ENCODE data around the gene METRN. TPM values are rescaled to one million over a fixed set of nuclear protein-coding genes. Genes with fewer than 3 reads are reported as not detected.

The METRN gene
- total RNA-seq, 1 donor from 2014 or later: 32.2 TPM

DNA sequence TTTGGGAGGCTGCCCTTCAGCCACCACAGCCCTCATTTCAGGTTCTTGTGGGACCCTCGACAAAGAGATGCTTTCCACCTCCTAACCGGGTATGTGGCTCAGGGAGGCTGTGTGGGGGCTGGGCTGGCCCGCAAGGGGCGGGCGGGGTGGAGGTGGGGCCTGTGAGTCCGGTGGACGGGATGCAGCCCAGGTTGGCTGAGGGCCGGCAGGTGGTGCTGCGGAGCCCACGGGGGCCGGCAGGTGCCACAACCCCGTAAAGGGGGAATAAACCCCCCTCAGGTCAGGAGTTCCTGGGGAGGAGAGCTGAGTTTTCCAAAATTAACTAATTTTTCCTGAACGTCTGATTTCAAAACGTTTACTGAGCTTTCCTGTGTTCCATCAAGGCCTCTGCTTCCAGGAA is 30.8 kb downstream of the METRN start:
- Histone ChIP-seq H3K4me3 (no peak overlapping the region), H3K9me3 (no peaks in the 10 kb centered on the region), H3K4me1 (peaks cover 5% of the 10 kb centered on the region), H3K36me3 (no peaks in the 10 kb centered on the region), H3K27me3 (no peaks in the 10 kb centered on the region), H3K27ac (no peak overlapping the region)
- DNase-seq (ENCODE audit: extremely low spot score in 2 of 2): no peak
- TF ChIP-seq, protein P1, sequence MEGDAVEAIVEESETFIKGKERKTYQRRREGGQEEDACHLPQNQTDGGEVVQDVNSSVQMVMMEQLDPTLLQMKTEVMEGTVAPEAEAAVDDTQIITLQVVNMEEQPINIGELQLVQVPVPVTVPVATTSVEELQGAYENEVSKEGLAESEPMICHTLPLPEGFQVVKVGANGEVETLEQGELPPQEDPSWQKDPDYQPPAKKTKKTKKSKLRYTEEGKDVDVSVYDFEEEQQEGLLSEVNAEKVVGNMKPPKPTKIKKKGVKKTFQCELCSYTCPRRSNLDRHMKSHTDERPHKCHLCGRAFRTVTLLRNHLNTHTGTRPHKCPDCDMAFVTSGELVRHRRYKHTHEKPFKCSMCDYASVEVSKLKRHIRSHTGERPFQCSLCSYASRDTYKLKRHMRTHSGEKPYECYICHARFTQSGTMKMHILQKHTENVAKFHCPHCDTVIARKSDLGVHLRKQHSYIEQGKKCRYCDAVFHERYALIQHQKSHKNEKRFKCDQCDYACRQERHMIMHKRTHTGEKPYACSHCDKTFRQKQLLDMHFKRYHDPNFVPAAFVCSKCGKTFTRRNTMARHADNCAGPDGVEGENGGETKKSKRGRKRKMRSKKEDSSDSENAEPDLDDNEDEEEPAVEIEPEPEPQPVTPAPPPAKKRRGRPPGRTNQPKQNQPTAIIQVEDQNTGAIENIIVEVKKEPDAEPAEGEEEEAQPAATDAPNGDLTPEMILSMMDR (IDR thresholded peaks at IDR 0.05): no peak
- TF ChIP-seq POLR2AphosphoS5 (IDR thresholded peaks at IDR 0.05; ENCODE audit: insufficient read depth in 1 of 2, low read depth in 1 of 2) (no peak), POLR2A (IDR thresholded peaks at IDR 0.05) (no peak)
- intact Hi-C loops (cut with DNase I): no loop called here

DNA sequence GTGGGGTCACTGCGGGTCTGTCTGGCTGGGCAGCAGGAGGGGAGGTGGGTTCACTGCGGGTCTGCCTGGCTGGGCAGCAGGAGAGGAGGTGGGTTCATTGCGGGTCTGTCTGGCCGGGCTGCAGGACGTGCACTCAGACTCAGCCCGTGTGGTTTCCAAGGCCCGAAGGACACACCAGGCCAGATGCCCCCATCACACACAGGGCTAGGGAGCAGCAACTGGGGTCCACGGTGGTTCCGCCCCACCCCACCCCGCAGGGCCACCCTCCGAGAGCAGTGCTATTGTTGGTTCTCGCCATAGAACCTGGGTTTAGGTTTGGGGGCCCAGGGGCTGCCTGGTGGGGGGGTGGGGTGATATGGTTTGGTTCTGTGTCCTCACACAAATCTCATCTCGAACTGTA is 31.7 kb downstream of the METRN start:
- TF ChIP-seq, protein P1 (IDR thresholded peaks at IDR 0.05): no peak
- no peak for TF ChIP-seq POLR2AphosphoS5 (IDR thresholded peaks at IDR 0.05; ENCODE audit: insufficient read depth in 1 of 2, low read depth in 1 of 2)
- no peak for TF ChIP-seq POLR2A (IDR thresholded peaks at IDR 0.05)
- Histone ChIP-seq H3K9me3 (no peaks in the 10 kb centered on the region), H3K27ac (no peak overlapping the region), H3K27me3 (no peaks in the 10 kb centered on the region), H3K4me1 (no peaks in the 10 kb centered on the region), H3K4me3 (no peak overlapping the region), H3K36me3 (no peaks in the 10 kb centered on the region)
- no peak for DNase-seq (ENCODE audit: extremely low spot score in 2 of 2)
- intact Hi-C loops (cut with DNase I): no loop called here

DNA sequence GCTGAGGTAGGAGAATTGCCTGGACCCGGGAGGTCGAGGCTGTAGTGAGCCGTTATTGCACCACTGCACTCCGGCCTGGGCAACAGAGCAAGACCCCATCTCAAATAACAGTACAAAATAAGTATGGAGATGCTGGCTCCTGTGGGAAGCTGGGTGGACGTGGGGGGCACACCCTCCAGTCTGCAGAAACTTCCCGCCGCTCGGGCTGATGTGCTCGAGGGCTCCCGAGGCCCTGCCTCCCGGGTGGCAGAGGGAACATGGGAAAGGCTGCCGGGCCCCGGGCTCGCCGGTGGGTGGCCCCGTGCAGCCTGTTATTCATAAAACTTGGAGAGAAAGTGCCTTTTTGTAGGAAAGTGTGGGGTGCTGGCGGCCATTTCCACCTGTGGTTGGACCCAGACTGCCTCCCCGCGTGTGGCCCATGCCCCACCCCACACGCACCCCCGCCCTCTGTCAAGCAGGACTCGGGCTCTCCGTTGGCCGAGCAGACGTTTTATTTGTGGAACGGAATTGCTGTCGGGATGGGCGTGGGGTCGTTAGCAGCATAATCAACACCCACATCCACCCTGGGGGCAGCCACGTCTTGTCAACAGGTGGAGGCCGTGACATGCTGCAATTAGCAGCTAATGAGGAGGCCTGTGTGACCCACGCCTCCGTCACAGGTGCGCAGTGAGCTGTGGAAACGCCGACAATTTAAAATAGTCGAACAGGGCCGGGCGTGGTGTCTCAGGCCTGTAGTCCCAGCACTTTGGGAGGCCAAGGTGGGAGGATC is 33.2 kb downstream of the METRN start:
- TF ChIP-seq POLR2A (IDR thresholded peaks at IDR 0.05) (no peak), POLR2AphosphoS5 (IDR thresholded peaks at IDR 0.05; ENCODE audit: insufficient read depth in 1 of 2, low read depth in 1 of 2) (no peak)
- TF ChIP-seq, protein P1 (IDR thresholded peaks at IDR 0.05): no peak
- Histone ChIP-seq H3K36me3 (no peaks in the 10 kb centered on the region), H3K27ac (no peak overlapping the region), H3K9me3 (no peaks in the 10 kb centered on the region), H3K4me3 (no peak overlapping the region), H3K27me3 (no peaks in the 10 kb centered on the region), H3K4me1 (no peaks in the 10 kb centered on the region)
- DNase-seq (ENCODE audit: extremely low spot score in 2 of 2): no peak
- intact Hi-C loops (cut with DNase I): no loop called here

DNA sequence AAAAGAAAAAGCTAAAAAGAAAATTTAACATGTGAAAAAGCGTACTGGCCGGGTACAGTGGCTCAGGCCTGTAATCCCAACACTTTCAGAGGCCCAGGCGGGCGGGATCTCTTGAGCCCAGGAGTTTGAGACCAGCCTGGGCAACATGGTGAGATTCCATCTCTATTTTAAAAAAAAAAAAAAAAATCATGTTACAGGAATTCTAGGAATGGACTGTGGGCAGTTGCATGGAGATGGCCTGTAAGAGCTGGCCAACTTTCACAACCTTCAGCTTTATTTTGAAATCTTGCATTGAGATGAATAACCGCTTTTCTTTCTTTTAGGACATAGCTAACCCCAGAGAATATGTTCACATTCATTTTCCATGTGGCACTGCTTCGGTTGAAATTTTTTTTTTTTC is 34.1 kb downstream of the METRN start:
- no peaks in the 10 kb centered on the region for H3K4me1 ChIP-seq
- no peaks in the 10 kb centered on the region for H3K27me3 ChIP-seq
- no peak for DNase-seq (ENCODE audit: extremely low spot score in 2 of 2)
- no peaks in the 10 kb centered on the region for H3K9me3 ChIP-seq
- no peak overlapping the region for H3K4me3 ChIP-seq
- intact Hi-C loops (cut with DNase I): no loop called here
- H3K27ac ChIP-seq: no peak overlapping the region
- H3K36me3 ChIP-seq: no peaks in the 10 kb centered on the region
- no peak for TF ChIP-seq POLR2AphosphoS5 (IDR thresholded peaks at IDR 0.05; ENCODE audit: insufficient read depth in 1 of 2, low read depth in 1 of 2)
- TF ChIP-seq, protein P1 (IDR thresholded peaks at IDR 0.05): no peak
- no peak for TF ChIP-seq POLR2A (IDR thresholded peaks at IDR 0.05)

DNA sequence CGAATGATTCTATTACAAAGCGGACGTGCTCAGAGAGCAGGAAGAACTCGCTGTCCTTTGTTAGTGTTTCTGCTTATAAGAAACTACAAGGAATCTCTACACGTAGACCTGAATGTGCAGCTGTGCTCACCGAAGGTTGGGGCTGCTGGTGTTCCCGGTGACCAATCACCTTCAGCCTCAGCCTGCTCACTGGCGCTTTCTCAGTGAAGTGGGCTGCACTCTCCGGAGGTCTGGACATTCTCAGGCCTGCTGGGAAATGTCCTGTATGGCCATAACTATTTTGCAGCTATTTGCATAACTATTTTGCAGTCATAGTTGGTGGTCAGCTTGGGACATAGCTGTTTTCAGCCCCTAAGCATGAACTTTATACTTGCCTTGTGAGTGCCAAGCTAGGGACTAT is 35.6 kb downstream of the METRN start:
- Histone ChIP-seq H3K4me1 (no peaks in the 10 kb centered on the region), H3K36me3 (no peaks in the 10 kb centered on the region), H3K27ac (no peak overlapping the region), H3K4me3 (no peak overlapping the region), H3K27me3 (no peaks in the 10 kb centered on the region), H3K9me3 (no peaks in the 10 kb centered on the region)
- TF ChIP-seq POLR2A (IDR thresholded peaks at IDR 0.05) (no peak), POLR2AphosphoS5 (IDR thresholded peaks at IDR 0.05; ENCODE audit: insufficient read depth in 1 of 2, low read depth in 1 of 2) (no peak)
- TF ChIP-seq, protein P1 (IDR thresholded peaks at IDR 0.05): no peak
- no peak for DNase-seq (ENCODE audit: extremely low spot score in 2 of 2)
- intact Hi-C loops (cut with DNase I): no loop called here

Data from vagina (tissue), 2 donors.